Measurements from ENCODE around the gene SWAP70.

The SWAP70 gene

GRCh38 chr11:9720290-9720630 is 56.4 kb downstream of the SWAP70 start:
- no peaks in the 10 kb centered on the region for H3K27me3 Mint-ChIP-seq (ENCODE audit: low read depth)
- no peak overlapping the region for H3K4me3 Mint-ChIP-seq
- peak overlapping the region in 2 of 3 experiments; percentile 47 to 58 for H3K27ac Mint-ChIP-seq
- H3K4me1 Mint-ChIP-seq, result peaks cover 19% of the 10 kb centered on the region
- peaks cover 18% of the 10 kb centered on the region for H3K36me3 Mint-ChIP-seq (ENCODE audit: low read depth)
- TF ChIP-seq, protein P1, sequence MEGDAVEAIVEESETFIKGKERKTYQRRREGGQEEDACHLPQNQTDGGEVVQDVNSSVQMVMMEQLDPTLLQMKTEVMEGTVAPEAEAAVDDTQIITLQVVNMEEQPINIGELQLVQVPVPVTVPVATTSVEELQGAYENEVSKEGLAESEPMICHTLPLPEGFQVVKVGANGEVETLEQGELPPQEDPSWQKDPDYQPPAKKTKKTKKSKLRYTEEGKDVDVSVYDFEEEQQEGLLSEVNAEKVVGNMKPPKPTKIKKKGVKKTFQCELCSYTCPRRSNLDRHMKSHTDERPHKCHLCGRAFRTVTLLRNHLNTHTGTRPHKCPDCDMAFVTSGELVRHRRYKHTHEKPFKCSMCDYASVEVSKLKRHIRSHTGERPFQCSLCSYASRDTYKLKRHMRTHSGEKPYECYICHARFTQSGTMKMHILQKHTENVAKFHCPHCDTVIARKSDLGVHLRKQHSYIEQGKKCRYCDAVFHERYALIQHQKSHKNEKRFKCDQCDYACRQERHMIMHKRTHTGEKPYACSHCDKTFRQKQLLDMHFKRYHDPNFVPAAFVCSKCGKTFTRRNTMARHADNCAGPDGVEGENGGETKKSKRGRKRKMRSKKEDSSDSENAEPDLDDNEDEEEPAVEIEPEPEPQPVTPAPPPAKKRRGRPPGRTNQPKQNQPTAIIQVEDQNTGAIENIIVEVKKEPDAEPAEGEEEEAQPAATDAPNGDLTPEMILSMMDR (IDR thresholded peaks at IDR 0.05; ENCODE audit: unreplicated experiment in 3 of 3), result no peak
- no peaks in the 10 kb centered on the region for H3K9me3 Mint-ChIP-seq

GRCh38 chr11:9722023-9722422 is 58.1 kb downstream of the SWAP70 start:
- Mint-ChIP-seq H3K4me1 (peaks cover 13% of the 10 kb centered on the region), H3K36me3 (ENCODE audit: low read depth) (peaks cover 11% of the 10 kb centered on the region), H3K4me3 (no peak overlapping the region), H3K27me3 (ENCODE audit: low read depth) (no peaks in the 10 kb centered on the region), H3K9me3 (no peaks in the 10 kb centered on the region), H3K27ac (no peak overlapping the region)
- TF ChIP-seq, protein P1 (IDR thresholded peaks at IDR 0.05; ENCODE audit: unreplicated experiment in 3 of 3), result no peak

- Mint-ChIP-seq H3K4me3 (no peak overlapping the region), H3K4me1 (peaks cover 10% of the 10 kb centered on the region), H3K36me3 (ENCODE audit: low read depth) (peaks cover 13% of the 10 kb centered on the region), H3K27me3 (ENCODE audit: low read depth) (no peaks in the 10 kb centered on the region), H3K27ac (no peak overlapping the region), H3K9me3 (no peaks in the 10 kb centered on the region)
- TF ChIP-seq, protein P1 (IDR thresholded peaks at IDR 0.05; ENCODE audit: unreplicated experiment in 3 of 3), result no peak
Observed at GRCh38 chr11:9722893-9723292, 59.0 kb downstream of the SWAP70 start.

GRCh38 chr11:9726321-9727022 is 62.6 kb downstream of the SWAP70 start:
- H3K9me3 Mint-ChIP-seq, result no peaks in the 10 kb centered on the region
- no peaks in the 10 kb centered on the region for H3K4me1 Mint-ChIP-seq
- no peaks in the 10 kb centered on the region for H3K27me3 Mint-ChIP-seq (ENCODE audit: low read depth)
- TF ChIP-seq, protein P1 (IDR thresholded peaks at IDR 0.05; ENCODE audit: unreplicated experiment in 3 of 3), result no peak
- H3K27ac Mint-ChIP-seq, result no peak overlapping the region
- H3K4me3 Mint-ChIP-seq, result no peak overlapping the region
- peaks cover 23% of the 10 kb centered on the region for H3K36me3 Mint-ChIP-seq (ENCODE audit: low read depth)

- H3K27me3 Mint-ChIP-seq (ENCODE audit: low read depth), result no peaks in the 10 kb centered on the region
- no peaks in the 10 kb centered on the region for H3K4me1 Mint-ChIP-seq
- H3K27ac Mint-ChIP-seq, result no peak overlapping the region
- no peak overlapping the region for H3K4me3 Mint-ChIP-seq
- H3K9me3 Mint-ChIP-seq, result no peaks in the 10 kb centered on the region
- TF ChIP-seq, protein P1 (IDR thresholded peaks at IDR 0.05; ENCODE audit: unreplicated experiment in 3 of 3), result no peak
- H3K36me3 Mint-ChIP-seq (ENCODE audit: low read depth), result peaks cover 37% of the 10 kb centered on the region
Observed at GRCh38 chr11:9728058-9728457, 64.2 kb downstream of the SWAP70 start.

DNA sequence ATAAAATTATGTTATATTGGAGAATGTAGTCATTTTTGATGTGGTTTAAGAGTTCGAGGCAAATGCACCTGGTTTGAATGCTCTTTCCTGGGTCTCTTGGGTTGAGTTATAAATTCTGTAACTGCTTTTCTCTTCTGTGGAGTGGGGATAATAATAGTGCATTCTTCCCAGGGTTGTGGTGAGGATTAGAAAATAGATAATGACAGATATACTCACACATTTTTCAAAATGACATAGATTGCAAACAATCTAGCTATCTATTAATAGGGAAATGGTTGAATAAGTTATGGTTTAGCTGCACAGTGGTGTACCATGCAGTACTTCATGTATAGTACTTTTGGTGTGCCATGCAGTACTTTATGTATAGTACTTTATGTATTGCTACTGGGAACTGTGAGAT is 67.4 kb downstream of the SWAP70 start:
- Mint-ChIP-seq H3K9me3 (peaks cover 11% of the 10 kb centered on the region), H3K27me3 (ENCODE audit: low read depth) (no peaks in the 10 kb centered on the region), H3K4me3 (no peak overlapping the region), H3K27ac (no peak overlapping the region), H3K36me3 (ENCODE audit: low read depth) (peaks cover 63% of the 10 kb centered on the region), H3K4me1 (no peaks in the 10 kb centered on the region)
- TF ChIP-seq, protein P1 (IDR thresholded peaks at IDR 0.05; ENCODE audit: unreplicated experiment in 3 of 3), result no peak

Data from nephron (organoid).